Retina (tissue), 1 donor: ENCODE results near the gene ASS1.

Experiments used
- DNase-seq: peaks from one replicate; pipeline ENCODE4 v3.0.0-alpha.2; 2016

ASS1 gene

DNA sequence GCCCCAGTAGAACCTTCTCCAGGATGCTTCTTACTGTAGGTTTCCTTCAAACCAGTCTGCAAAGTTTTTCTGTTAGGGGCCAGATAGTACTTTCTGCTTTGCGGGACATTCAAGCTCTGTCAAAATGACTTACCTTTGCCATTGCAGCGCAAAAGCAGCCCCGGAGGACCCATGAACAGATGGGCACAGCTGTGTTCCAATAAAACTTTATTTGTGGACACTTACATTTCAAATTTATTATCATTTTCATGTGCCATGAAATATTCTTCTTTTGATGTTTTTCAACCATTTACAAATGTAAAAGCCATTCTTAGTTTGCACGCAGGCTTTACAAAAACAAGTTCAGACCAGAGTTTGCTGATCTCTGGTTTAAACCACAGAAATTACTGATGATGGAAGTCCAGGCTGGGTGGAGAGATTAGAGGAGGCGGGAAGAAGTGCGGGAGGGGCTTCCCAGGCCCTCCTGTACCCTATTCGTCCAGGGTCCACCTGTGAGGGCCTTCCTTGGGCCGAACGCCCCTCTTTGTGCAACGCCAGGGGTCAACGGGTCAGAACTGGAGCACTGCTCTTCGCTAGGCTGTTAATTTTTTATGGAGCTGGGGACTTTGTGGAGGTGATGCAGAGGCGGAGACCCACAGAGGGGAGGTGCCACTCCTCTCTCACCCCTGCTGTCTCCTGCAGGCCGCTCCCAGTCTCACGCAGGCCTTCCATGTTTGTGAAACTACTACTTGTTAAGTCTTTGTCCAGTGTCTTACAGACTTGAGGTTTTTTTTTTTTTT lies 7.6 kb upstream of the ASS1 start:
- DNase-seq: no peak

DNA sequence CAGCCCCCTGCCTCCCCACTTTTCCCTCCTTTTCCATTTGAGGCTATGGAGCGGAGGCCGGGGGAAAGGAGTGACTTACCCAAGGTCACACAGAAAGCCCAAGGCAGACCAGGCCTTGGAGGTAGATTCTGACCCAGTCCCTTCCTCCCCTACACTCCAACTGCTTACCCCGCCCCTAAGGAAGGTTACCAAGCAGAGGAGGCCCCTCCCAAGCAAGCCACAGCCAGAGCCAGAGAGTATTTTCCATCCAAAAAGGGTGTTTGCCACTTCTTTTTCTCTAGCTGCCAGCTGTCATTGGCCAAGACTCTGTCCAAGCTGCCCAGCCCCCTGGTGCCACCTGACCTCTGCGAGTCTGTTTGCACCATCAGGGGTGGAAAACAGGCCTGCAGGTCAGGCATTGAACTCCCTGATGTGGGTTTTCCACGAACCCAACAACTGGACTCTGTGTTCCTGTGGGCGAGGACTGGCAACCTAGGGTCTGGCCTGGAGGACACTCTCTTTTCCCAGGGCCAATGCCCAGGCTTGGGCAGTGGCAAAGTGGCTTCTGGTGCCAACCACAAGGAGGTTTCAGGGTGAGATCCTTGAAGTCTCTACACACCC lies 6.3 kb upstream of the ASS1 start:
- DNase-seq: no peak

DNA sequence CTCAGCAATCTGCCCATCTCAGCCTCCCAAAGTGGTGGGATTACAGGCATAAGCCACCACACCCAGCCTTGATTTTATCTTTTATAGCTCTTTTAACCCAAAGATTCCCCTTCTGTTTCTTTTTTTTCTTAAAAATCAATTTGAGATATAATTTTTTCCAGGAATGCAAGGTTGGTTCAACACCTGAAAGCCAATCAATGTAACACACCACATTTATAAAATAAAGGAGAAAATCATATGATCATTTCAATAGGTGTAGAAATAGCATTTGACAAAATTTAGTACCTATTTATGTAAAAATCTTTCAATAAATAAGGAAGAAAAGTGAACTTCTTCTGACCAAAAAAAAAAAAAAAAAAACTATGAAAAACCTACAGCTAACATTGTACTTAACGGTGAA lies 3.7 kb upstream of the ASS1 start:
- DNase-seq: no peak

DNA sequence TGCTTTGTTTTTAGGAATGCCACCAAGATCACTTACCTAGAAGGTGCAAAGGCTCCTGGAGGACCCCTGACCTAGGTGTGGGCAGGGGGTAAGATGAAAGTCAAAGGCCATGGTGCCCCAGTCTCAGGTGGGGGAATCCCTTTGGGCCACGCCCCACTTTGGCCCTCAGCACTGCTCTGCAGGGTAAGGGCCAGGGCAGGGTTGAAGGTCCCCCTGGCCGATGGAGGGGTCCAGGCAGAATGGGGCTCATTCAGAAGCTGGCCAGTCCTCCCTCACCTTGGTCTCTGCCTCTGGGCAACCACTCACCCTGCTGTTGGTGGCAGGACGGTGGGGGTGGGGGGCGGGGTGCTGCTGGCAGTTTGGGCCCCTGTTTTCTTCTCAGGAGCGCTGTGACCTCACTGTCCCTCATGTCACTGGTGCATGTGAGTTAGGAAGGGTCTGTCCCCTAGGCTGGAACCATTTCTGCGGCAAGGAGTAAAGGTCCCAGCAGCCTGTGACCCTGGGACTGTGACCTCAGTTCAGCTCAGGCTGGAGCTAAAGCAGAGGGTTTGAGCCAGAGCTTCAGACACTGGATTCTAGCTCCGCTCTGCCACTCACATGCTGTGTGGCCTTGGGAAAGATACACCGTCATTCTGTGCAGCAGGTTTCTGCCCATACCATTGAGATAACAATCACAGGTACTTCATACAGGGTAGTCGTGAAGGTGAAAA lies 1.9 kb upstream of the ASS1 start:
- no peak for DNase-seq

DNA sequence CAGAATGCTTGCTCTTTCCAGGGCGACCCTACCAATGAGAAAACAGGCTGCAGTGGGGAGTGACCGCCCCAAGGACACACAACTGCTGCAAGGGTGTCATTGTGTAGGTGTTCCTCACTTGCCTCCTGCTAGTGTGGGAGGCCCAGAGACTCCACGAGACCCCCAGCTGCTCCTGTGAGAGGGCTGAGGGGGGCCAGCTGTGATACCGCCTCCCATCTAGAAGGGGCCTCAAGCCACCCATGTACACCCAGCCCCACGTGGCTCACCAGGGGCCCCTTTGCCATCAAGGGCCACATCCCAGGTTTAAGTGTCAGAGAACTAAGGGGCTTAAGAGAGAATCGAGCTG lies 1.3 kb upstream of the ASS1 start:
- DNase-seq: no peak

- no peak for DNase-seq
These were observed 795 bp upstream of the ASS1 start for GRCh38 chr9:130443840-130444492.

GRCh38 chr9:130445268-130445983 lies 665 bp downstream of the ASS1 start:
- DNase-seq: no peak

DNA sequence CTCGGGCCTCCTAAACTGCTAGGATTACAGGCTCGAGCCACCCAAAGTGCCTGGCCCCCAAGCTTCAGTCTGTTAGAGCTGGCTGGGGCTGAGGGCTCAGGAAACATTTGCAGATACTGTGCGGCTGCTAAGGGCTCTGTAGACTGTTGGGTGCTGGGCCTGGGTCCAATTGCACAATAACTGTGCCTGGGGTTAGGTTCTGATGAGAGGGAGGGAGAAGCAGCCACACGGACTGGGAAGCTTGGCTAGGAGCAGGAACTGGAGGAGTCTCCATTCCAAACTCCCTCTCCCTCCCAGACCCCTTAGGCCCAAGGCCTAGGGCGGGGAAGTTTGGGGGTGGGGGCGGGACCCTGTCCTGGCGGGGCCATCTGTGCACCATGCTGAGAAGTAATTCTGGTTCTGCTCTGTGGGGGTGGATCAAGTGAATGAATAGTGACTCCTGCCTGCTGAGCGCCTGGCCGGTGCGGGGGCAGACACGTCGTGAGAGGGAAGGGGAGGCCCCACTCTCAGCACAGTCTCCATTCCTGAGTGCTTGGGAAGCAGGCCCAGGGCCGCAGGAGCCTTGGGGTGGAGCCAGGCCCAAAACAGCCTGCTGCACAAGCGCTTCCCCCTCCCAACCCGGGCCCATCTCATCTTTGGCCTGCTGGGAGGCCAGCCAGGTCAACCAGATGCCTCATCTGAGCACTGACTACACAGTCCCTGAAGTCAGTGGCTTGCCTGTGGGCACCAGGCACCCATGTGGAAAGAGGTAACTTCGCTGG lies 1.5 kb downstream of the ASS1 start:
- DNase-seq: no peak

- DNase-seq: no peak
These were observed 2.5 kb downstream of the ASS1 start for GRCh38 chr9:130447193-130447816.

DNA sequence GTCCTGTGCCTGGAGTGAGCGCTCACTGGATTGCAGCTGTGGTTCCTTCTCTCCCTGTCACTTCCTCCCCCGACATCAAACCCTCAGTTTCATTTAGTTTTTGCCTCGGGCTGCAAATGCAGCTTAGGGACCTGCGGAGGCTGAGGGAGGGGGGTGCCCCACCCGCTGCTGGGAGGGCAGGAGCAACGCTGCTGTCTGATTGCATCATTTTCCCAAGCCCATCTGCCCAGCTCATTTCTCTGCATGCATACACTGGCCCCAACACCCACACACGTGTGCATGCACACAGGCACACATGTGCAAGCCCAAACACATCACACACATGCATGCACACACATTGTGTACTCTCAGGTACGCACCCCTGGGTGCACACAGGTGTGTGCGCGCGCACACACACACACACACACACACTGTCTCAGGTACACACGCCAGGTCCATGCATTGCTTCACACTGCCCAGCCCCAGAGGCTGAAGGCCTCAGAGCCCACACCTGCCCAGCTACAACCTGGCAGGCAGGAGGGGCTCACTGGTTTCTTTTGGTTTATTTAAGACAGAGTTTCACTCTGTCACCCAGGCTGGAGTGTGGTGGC lies 3.4 kb downstream of the ASS1 start:
- DNase-seq: peak; percentile 66

DNA sequence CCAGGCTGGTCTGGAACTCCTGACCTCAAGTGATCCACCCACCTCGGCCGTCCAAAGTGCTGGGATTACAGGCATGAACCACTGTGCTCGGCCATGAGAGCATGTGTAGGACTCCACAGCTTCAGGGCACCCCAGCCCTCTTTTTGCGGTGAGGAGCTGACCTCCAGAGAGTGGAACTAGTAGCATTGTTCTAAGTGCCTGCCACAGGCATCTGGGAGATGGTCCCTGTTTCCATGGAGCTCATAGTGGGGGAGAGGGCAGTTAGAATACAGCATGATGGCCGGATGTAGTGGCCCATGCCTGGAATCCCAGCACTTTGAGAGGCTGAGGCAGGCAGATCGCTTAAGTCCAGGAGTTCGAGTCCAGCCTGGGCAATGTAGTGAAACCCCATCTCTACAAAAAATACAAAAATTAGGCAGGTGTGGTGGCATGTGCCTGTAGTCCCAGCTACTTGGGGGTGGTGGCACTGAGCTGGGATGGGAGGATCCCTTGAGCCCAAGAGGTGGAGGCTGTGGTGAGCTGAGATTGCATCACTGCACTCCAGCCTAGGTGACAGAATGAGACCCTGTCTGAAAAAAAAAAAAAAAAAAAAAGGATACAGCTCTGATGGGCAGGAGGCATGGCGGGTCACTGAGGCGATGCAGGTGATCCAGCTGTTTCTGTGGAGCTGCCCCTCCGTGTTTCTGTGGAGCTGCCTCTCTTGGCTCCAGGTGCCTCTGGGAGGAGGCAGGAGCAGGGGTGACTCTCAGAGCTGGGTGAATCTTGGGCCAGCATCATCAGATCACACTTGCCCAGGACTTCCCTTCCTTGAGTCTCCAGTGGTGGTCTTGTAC lies 4.2 kb downstream of the ASS1 start:
- DNase-seq: no peak

DNA sequence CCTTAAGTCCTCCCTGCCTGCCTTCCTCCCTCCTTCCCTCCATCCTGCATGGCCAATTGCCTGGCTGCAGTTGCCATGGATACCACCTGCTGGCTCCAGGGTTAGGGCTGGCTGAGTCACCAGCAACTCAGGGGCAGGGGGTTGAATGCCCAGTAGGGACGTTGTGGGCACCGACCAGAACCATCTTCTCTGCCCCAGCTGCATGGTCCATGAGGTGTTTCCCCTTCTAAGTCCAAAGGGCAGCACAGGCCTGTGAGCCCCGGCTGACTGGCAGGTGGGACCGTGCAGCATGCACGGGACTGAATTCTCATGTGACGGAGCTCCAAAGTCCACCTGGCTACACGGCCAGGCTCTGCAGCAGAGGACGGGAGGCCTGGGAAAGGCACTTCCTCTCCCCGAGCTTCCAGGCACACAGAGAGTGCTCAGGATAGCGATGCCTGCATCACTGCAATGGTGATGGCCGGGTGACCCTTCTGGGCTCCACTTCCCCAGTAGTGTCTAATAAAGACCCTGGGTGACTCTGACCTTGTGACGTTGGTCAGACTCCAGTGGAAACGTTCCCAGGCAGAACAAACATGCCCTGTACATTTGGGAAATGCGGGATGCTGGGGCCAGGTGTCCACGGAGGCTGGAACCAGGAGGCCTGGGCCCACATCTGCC lies 5.7 kb downstream of the ASS1 start:
- DNase-seq: no peak

- DNase-seq: no peak
These were observed 6.2 kb downstream of the ASS1 start for GRCh38 chr9:130451004-130451390.

DNA sequence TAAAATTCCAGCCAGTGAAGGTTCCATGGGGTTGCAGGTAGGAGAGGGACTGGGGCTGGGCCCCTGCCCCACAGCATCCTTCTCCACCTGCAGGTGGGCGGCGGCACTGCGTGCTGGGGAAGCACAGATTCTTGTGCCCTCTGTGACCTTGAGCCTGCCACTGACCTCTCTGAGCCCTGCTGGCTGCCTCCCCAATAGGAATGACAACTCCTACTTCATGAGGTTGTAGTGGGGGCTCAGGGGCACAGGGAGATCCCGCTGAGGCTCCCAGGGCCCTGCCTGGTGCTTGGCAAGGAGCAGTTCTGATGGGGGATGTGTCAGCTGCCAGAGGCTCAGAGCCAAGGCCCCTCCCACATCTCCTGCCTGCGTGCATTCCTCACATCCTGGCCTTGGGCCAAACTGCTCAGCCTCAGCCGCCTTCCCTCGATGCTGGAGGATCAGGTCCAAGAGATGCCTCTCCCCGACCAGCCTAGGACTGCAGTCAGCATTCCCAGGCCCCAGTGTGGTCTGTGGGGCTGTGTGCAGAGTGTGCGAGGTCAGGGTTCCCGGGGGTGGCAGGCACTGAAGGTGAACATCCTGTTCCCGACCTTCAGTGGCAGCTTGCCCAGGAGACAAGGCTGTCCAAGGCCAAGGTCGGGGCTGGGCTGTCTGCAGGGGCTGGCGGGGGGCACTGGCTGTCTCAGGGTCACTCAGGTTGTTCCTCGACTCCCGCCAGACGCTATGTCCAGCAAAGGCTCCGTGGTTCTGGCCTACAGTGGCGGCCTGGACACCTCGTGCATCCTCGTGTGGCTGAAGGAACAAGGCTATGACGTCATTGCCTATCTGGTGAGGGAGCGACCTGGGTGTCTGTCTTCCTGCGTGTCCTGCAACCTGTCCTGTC lies 7.0 kb downstream of the ASS1 start:
- peak; percentile 73 for DNase-seq

DNA sequence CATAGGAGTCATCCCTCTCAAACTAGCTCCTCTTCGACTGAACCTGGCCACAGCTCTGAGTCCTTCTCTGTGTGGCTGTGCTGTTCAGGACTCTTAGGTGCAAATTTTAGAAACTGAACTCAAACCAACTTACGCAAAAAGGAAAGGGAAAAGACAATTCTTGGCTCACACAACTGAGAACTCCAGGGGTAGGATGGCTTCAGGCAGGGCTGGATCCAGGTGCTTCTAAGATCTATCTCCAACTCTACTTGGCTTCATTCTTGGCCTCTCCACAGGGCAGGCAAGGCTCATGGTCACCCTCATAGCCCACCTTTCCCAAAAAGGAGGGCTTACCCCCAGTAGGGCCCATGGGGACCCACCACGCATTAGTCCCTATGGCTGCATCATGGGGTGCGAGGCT lies 8.1 kb downstream of the ASS1 start:
- no peak for DNase-seq

- DNase-seq: no peak
These were observed 8.7 kb downstream of the ASS1 start for GRCh38 chr9:130453487-130453886.

DNA sequence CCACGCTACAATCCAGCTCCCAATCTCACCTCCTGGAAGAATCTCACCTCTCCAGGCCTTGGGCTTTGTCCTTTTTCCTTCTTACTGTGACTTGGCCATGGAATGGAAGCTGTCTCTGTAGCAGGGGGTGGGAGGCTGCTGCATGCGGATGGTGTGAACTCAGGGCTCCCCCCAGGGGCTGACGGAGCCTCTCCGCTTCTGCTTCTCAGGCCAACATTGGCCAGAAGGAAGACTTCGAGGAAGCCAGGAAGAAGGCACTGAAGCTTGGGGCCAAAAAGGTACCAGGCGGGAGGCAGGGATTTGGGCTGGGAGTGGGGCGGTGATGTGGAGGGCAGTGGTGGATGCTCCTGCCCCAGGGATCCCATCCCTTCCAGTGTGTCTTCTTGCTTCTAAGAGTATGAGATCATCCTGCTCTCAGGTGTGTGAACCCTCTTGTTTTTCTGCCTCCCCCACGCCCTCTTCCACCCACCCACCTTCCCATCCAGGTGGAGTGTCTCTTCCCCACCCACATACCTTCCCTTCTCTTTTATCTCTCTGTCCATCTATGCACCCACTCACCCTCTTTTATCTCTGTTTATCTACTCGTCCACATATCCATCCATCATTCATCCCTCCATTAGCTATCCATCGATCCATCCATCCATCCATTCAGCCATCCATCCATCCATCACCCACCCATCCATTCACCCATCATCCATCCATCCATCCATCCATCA lies 9.5 kb downstream of the ASS1 start:
- DNase-seq: no peak

DNA sequence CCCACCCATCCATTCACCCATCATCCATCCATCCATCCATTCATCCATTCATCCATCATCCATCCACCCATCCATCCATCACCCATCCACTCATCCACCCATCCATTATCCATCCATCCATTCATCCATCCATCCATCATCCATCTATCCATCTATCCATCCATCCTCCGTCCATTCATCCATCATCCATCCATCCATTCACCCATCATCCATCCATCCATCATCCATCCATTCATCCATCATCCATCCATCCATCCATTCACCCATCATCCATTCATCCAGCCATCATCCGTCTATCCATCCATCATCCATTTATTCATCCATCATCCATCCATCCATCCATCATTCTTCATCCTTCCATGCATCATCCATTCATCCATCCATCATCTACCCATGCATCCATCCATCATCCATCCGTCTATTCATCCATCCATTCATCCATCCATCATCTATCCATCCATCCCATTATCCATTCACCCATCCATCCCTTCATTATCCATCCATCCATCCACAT lies 10.1 kb downstream of the ASS1 start:
- DNase-seq: no peak
